Stimulated activated CD4-positive, alpha-beta T cell treated with anti-CD3 and anti-CD28 coated beads, Interleukin-12 subunit alpha, Interleukin-12 subunit beta, amount 100 ng/mL, for 4 hours (primary cell): ENCODE data around the gene TPM1.

ENCODE experiments used
- DNase-seq: peaks from one replicate; pipeline ENCODE4 v3.0.0-alpha.2; 2020

TPM1 gene

GRCh38 chr15:63059075-63059474, 16.5 kb downstream of the TPM1 start:
- no peak for DNase-seq

GRCh38 chr15:63059573-63060216, 17.1 kb downstream of the TPM1 start:
- DNase-seq: no peak

- no peak for DNase-seq
Observed at GRCh38 chr15:63060699-63061098, 18.2 kb downstream of the TPM1 start.

GRCh38 chr15:63061975-63062374, 19.4 kb downstream of the TPM1 start:
- DNase-seq: no peak

- DNase-seq: no peak
Observed at GRCh38 chr15:63063164-63063756, 20.7 kb downstream of the TPM1 start.

GRCh38 chr15:63063877-63064409, 21.4 kb downstream of the TPM1 start:
- DNase-seq: no peak

- DNase-seq: no peak
Observed at GRCh38 chr15:63065262-63066221, 23.0 kb downstream of the TPM1 start.

GRCh38 chr15:63066272-63066671, 23.7 kb downstream of the TPM1 start:
- DNase-seq: no peak

GRCh38 chr15:63067306-63067705, 24.8 kb downstream of the TPM1 start:
- DNase-seq: no peak

GRCh38 chr15:63067976-63068743, 25.6 kb downstream of the TPM1 start:
- DNase-seq: no peak

GRCh38 chr15:63069616-63070090, 27.1 kb downstream of the TPM1 start:
- DNase-seq: no peak

- no peak for DNase-seq
Observed at GRCh38 chr15:63070681-63071129, 28.2 kb downstream of the TPM1 start.

GRCh38 chr15:63071288-63071909, 28.9 kb downstream of the TPM1 start:
- DNase-seq: no peak

GRCh38 chr15:63072023-63072650, 29.6 kb downstream of the TPM1 start:
- DNase-seq: no peak

GRCh38 chr15:63072809-63073277, 30.3 kb downstream of the TPM1 start:
- DNase-seq: no peak

- no peak for DNase-seq
Observed at GRCh38 chr15:63073497-63074172, 31.1 kb downstream of the TPM1 start.

GRCh38 chr15:63075015-63075983, 32.8 kb downstream of the TPM1 start:
- no peak for DNase-seq

- DNase-seq: no peak
Observed at GRCh38 chr15:63075984-63076713, 33.6 kb downstream of the TPM1 start.

- no peak for DNase-seq
Observed at GRCh38 chr15:63076714-63077046, 34.1 kb downstream of the TPM1 start.
